Measurements from ENCODE around the gene PAK1. TPM values are rescaled to one million over a fixed set of nuclear protein-coding genes. Genes with fewer than 3 reads are reported as not detected.
A peak's percentile ranks its signal among the peaks of the same experiment; 100 is the strongest.

PAK1 gene
- total RNA-seq, 2 donors from 2014 or later: 32.7 to 43.2 TPM

- peak; percentile 38 to 71 for ATAC-seq
- Mint-ChIP-seq H3K36me3 (no peaks in the 10 kb centered on the region), H3K9me3 (no peaks in the 10 kb centered on the region), H3K27ac (no peak overlapping the region)
- no peak for DNase-seq (ENCODE audit: low spot score in 2 of 2)
Observed at GRCh38 chr11:77449784-77450183, 24.1 kb downstream of the PAK1 start.

- Mint-ChIP-seq H3K27ac (peak overlapping the region in 1 of 2 donors; percentile 36), H3K9me3 (no peaks in the 10 kb centered on the region), H3K36me3 (no peaks in the 10 kb centered on the region)
- ATAC-seq: peak; percentile 20 to 57
- DNase-seq (ENCODE audit: low spot score in 2 of 2): no peak
Observed at GRCh38 chr11:77449060-77449521, 24.8 kb downstream of the PAK1 start.

- no peak for DNase-seq (ENCODE audit: low spot score in 2 of 2)
- Mint-ChIP-seq H3K36me3 (no peaks in the 10 kb centered on the region), H3K9me3 (no peaks in the 10 kb centered on the region), H3K27ac (peak overlapping the region in 1 of 2 donors; percentile 36)
- ATAC-seq: no peak
Observed at GRCh38 chr11:77448269-77448668, 25.6 kb downstream of the PAK1 start.

GRCh38 chr11:77446911-77447629 is 26.8 kb downstream of the PAK1 start:
- H3K27ac Mint-ChIP-seq: no peak overlapping the region
- DNase-seq (ENCODE audit: low spot score in 2 of 2): no peak
- no peak for ATAC-seq
- no peaks in the 10 kb centered on the region for H3K36me3 Mint-ChIP-seq
- no peaks in the 10 kb centered on the region for H3K9me3 Mint-ChIP-seq

- no peaks in the 10 kb centered on the region for H3K9me3 Mint-ChIP-seq
- no peak overlapping the region for H3K27ac Mint-ChIP-seq
- no peak for ATAC-seq
- no peak for DNase-seq (ENCODE audit: low spot score in 2 of 2)
- no peaks in the 10 kb centered on the region for H3K36me3 Mint-ChIP-seq
Observed at GRCh38 chr11:77444261-77444660, 29.6 kb downstream of the PAK1 start.

- ATAC-seq: no peak
- Mint-ChIP-seq H3K9me3 (no peaks in the 10 kb centered on the region), H3K27ac (no peak overlapping the region), H3K36me3 (no peaks in the 10 kb centered on the region)
- DNase-seq (ENCODE audit: low spot score in 2 of 2): no peak
Observed at GRCh38 chr11:77442394-77443053, 31.4 kb downstream of the PAK1 start.

- no peak for DNase-seq (ENCODE audit: low spot score in 2 of 2)
- ATAC-seq: no peak
- no peak overlapping the region for H3K27ac Mint-ChIP-seq
- no peaks in the 10 kb centered on the region for H3K9me3 Mint-ChIP-seq
- H3K36me3 Mint-ChIP-seq: no peaks in the 10 kb centered on the region
Observed at GRCh38 chr11:77441426-77441825, 32.5 kb downstream of the PAK1 start.

GRCh38 chr11:77440678-77441077 is 33.2 kb downstream of the PAK1 start:
- no peaks in the 10 kb centered on the region for H3K9me3 Mint-ChIP-seq

GRCh38 chr11:77438487-77438886 is 35.4 kb downstream of the PAK1 start:
- DNase-seq (ENCODE audit: low spot score in 2 of 2) (no peak), ATAC-seq (no peak)

More at GRCh38 chr11:77440678-77441077, 33.2 kb downstream of the PAK1 start:
- no peak for DNase-seq (ENCODE audit: low spot score in 2 of 2)
- no peak overlapping the region for H3K27ac Mint-ChIP-seq
- no peak for ATAC-seq
- H3K36me3 Mint-ChIP-seq: no peaks in the 10 kb centered on the region

GRCh38 chr11:77436969-77437368 is 36.9 kb downstream of the PAK1 start:
- Mint-ChIP-seq H3K36me3 (no peaks in the 10 kb centered on the region), H3K27ac (no peak overlapping the region), H3K9me3 (no peaks in the 10 kb centered on the region)
- ATAC-seq (no peak), DNase-seq (ENCODE audit: low spot score in 2 of 2) (no peak)

More at GRCh38 chr11:77438487-77438886, 35.4 kb downstream of the PAK1 start:
- Mint-ChIP-seq H3K27ac (no peak overlapping the region), H3K9me3 (no peaks in the 10 kb centered on the region), H3K36me3 (no peaks in the 10 kb centered on the region)

GRCh38 chr11:77436506-77436905 is 37.4 kb downstream of the PAK1 start:
- ATAC-seq: no peak
- no peak for DNase-seq (ENCODE audit: low spot score in 2 of 2)
- H3K36me3 Mint-ChIP-seq: no peaks in the 10 kb centered on the region
- no peak overlapping the region for H3K27ac Mint-ChIP-seq
- H3K9me3 Mint-ChIP-seq: no peaks in the 10 kb centered on the region

GRCh38 chr11:77435972-77436371 is 37.9 kb downstream of the PAK1 start:
- no peak for DNase-seq (ENCODE audit: low spot score in 2 of 2)
- Mint-ChIP-seq H3K36me3 (no peaks in the 10 kb centered on the region), H3K27ac (no peak overlapping the region), H3K9me3 (no peaks in the 10 kb centered on the region)
- ATAC-seq: no peak

- no peaks in the 10 kb centered on the region for H3K36me3 Mint-ChIP-seq
- DNase-seq (ENCODE audit: low spot score in 2 of 2) (no peak), ATAC-seq (no peak)
- H3K9me3 Mint-ChIP-seq: no peaks in the 10 kb centered on the region
- no peak overlapping the region for H3K27ac Mint-ChIP-seq
Observed at GRCh38 chr11:77431813-77432212, 42.1 kb downstream of the PAK1 start.

- ATAC-seq (no peak), DNase-seq (ENCODE audit: low spot score in 2 of 2) (no peak)
- no peaks in the 10 kb centered on the region for H3K9me3 Mint-ChIP-seq
- no peaks in the 10 kb centered on the region for H3K36me3 Mint-ChIP-seq
- H3K27ac Mint-ChIP-seq: no peak overlapping the region
Observed at GRCh38 chr11:77428598-77428997, 45.3 kb downstream of the PAK1 start.

GRCh38 chr11:77425346-77425745 is 48.5 kb downstream of the PAK1 start:
- H3K9me3 Mint-ChIP-seq: no peaks in the 10 kb centered on the region
- H3K36me3 Mint-ChIP-seq: no peaks in the 10 kb centered on the region
- H3K27ac Mint-ChIP-seq: no peak overlapping the region
- no peak for ATAC-seq
- no peak for DNase-seq (ENCODE audit: low spot score in 2 of 2)

- H3K27ac Mint-ChIP-seq: no peak overlapping the region
- no peak for DNase-seq (ENCODE audit: low spot score in 2 of 2)
- no peaks in the 10 kb centered on the region for H3K9me3 Mint-ChIP-seq
- no peaks in the 10 kb centered on the region for H3K36me3 Mint-ChIP-seq
- ATAC-seq: no peak
Observed at GRCh38 chr11:77424644-77425043, 49.2 kb downstream of the PAK1 start.

- no peaks in the 10 kb centered on the region for H3K9me3 Mint-ChIP-seq
- no peaks in the 10 kb centered on the region for H3K36me3 Mint-ChIP-seq
- ATAC-seq (no peak), DNase-seq (ENCODE audit: low spot score in 2 of 2) (no peak)
- H3K27ac Mint-ChIP-seq: no peak overlapping the region
Observed at GRCh38 chr11:77423624-77424023, 50.3 kb downstream of the PAK1 start.

- no peaks in the 10 kb centered on the region for H3K9me3 Mint-ChIP-seq
- H3K27ac Mint-ChIP-seq: no peak overlapping the region
- ATAC-seq (no peak), DNase-seq (ENCODE audit: low spot score in 2 of 2) (no peak)
- no peaks in the 10 kb centered on the region for H3K36me3 Mint-ChIP-seq
Observed at GRCh38 chr11:77422687-77423086, 51.2 kb downstream of the PAK1 start.
